GM21423 (cell line): ENCODE measurements around the gene BLTP2.
"Not testable (repeated sequence)": the region's sequence is repeated elsewhere in the genome, so short reads cannot be mapped to it uniquely, and the experiment has no call there.

Experiments
- ATAC-seq: cut with Tn5 transposase; IDR thresholded peaks from one replicate; pipeline ENCODE4 v1.9.1; 2021; ENCODE audit warnings: mild to moderate bottlenecking, moderate library complexity; ENCODE audit not compliant: unreplicated experiment

BLTP2 gene

GRCh38 chr17:28644787-28645575, at the start of gene BLTP2:
BLTP2 (minus strand) TSS chr17:28645158; CDS start chr17:28645056, 102 bp downstream.
- ATAC-seq, result peak; percentile 86

- no peak for ATAC-seq
Observed at GRCh38 chr17:28693869-28694268, 48.9 kb upstream of the BLTP2 start.

- ATAC-seq, result no peak
Observed at GRCh38 chr17:28689011-28689410, 44.1 kb upstream of the BLTP2 start.

GRCh38 chr17:28688481-28688880, 43.5 kb upstream of the BLTP2 start:
- ATAC-seq, result no peak

DNA sequence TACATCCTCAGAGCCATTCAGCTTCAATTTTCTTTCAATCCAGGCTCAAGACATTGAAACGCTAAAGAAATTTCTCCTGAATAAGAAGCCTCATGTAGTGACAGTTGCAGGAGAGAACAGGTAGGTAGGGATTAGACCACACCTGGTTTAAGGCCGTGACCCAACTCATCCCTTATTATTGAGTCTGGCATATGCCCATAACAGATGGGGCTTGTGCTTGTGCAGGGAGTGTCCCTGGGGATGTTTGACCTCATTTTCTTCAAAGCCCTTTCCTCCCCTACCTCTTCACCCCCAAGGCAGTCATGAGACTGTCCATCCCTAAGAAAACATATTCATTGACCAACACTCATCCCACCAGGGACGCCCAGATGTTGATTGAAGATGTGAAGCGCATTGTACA, 41.3 kb upstream of the BLTP2 start:
- no peak for ATAC-seq

GRCh38 chr17:28685366-28685765, 40.4 kb upstream of the BLTP2 start:
- ATAC-seq, result no peak

DNA sequence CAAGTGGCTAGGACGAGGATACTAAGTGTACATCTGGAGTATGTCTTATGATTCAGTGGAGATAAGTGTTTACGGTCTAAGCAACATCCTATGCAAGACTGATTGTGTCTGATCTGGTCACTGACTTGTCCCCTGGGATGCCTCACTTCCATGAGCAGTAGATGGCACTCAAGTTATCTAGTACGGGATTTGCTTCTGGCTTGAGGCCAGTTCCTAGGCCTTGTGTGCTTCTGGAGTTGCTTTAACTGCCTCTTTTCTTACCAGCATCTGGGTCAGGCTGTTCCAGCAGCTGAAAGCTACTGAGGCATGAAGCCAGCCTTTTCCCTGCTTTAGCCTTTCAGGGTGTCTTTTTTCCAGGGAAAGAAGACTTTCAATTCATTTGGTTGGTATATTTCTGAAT, 40.0 kb upstream of the BLTP2 start:
- ATAC-seq, result no peak

DNA sequence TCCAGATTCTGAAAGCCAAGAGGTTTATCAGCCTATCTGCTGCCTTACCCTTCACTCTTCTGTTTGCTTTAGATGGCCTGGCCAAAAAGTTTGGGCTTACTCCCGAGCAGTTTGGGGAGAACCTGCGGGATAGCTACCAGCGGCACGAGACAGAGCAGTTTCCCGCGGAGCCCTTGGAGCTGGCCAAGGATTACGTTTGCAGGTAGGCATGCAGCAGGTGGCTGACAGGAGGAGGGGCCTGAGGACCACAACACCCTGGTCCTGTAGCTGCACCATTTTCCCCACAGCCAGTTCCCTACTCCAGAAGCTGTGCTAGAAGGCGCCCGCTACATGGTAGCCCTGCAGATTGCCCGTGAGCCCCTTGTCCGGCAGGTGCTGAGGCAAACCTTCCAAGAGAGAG, 37.7 kb upstream of the BLTP2 start:
- ATAC-seq, result no peak

- no peak for ATAC-seq
Observed at GRCh38 chr17:28675980-28676379, 31.0 kb upstream of the BLTP2 start.

DNA sequence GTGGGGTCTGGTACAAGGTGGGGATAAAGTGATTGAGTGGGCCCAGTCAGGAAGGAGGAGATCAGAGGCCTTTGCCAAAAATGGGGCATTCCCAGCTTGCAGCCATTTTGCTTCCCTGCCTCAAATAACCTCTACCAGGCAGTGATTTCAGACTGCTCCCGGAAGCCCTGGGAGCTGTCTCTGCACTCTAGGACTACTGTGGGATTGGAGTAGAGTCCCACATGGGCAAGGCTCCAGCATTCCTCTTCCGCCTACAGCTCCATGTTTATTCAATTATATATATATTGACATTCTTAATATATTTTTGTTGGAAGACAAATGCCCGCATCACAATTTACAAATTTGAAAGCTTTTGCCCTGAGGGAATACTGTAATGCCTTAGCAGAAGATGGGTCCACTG, 30.5 kb upstream of the BLTP2 start:
- no peak for ATAC-seq

DNA sequence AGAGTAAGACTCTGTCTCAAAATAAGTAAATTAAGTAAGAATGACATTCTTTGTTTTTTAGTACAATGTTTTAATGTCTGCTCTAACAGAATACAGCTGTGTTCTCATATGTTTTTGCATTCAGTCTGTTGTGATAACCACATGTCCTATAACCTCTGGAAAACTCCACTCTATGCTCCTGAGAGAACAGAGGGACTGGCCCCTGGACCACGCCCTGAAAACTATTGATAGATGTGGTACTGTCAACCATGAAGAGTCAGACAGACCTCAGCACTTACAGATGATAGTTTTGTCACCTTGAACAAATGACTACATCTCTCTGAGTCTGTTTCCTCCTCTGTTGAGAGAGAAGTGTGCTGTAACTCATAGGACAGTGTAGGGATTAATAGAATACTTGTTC, 25.0 kb upstream of the BLTP2 start:
- no peak for ATAC-seq

- ATAC-seq, result no peak
Observed at GRCh38 chr17:28667870-28668269, 22.9 kb upstream of the BLTP2 start.

- ATAC-seq, result no peak
Observed at GRCh38 chr17:28665994-28666393, 21.0 kb upstream of the BLTP2 start.

GRCh38 chr17:28663723-28664122, 18.8 kb upstream of the BLTP2 start:
- ATAC-seq, result no peak

DNA sequence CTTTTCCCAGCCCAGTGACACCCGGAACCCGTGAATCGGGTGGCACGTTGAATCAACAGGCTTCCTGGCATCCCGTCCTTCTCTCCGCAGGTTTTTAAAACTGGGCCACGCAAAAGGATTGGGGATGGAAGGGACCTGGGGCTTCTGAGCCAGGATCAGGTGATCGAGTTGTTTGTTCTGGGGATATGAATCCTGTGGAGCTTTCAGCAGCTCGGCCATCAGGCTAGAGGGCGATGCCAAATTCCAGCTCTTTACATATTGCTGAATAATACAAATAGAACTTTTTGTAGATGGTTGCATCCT, 17.5 kb upstream of the BLTP2 start:
- no peak for ATAC-seq

DNA sequence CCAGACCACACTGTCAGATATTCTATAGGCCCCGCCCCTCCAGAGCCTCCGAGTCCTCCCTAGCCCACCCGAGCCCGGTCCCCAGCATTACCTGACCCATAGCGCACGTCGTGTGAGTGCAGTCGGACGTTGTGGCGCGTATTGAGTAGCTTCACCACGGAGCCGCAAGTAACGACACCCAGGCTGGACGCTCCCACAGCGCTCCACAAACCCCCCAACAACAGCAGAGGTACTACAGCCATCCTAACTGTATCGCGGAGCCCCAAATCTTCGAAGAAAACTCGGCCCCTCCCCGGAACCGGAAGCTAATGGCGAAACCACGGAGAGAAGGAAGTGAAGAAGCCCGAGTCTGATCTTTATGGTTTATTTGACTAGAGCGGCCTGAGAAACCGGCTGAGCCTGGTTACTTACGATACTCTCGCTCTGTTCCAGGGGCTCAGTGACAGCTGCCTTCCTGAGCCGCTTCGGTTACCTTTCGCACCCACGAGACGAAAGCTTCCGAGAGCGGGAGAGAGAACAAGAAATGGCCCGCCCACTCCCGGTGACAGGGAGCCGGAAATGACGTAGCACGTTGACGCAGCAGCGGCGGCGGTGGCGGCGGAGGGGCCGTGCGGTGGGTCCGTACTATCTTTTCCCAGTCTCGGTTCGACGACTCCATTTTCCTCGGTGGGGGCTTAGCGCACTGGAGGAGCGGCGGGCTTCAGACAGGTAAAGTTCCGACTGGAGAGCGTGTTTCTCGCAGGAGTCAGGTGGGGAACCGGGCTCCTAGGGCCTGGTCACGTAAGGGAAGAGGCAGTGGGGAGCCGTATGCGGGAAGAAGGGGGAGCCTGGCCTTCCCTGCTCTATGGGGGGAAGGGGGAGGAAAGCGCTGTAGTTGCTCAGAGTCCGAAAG, 16.9 kb upstream of the BLTP2 start, which contains the start of the genes SDF2 and SUPT6H:
Gene SDF2 (minus strand): TSS at position 272 of the 892 bp plus-strand sequence. CDS start 30 bp downstream, at position 242.
Gene SUPT6H (plus strand): TSS at position 571 of the 892 bp plus-strand sequence. CDS start 11,197 bp downstream, outside the sequence.
- peak; percentile 86 for ATAC-seq

DNA sequence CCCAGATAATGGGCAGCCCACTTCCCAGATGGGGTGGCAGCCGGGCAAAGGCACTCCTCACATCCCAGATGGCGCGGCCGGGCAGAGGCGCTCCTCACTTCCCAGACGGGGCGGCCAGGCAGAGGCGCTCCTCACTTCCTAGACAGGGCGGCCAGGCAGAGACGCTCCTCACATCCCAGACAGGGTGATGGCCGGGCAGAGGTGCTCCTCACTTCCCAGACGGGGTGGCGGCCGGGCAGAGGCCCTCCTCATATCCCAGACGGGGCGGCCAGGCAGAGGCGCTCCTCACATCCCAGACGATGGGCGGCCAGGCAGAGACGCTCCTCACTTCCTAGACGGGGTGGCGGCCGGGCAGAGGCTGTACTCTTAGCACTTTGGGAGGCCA, 14.5 kb upstream of the BLTP2 start:
- ATAC-seq, result not testable (repeated sequence)

GRCh38 chr17:28658766-28659496, 14.0 kb upstream of the BLTP2 start:
- ATAC-seq, result not testable (repeated sequence)

- not testable (repeated sequence) for ATAC-seq
Observed at GRCh38 chr17:28658342-28658741, 13.4 kb upstream of the BLTP2 start.

GRCh38 chr17:28657756-28658155, 12.8 kb upstream of the BLTP2 start:
- ATAC-seq, result no peak

DNA sequence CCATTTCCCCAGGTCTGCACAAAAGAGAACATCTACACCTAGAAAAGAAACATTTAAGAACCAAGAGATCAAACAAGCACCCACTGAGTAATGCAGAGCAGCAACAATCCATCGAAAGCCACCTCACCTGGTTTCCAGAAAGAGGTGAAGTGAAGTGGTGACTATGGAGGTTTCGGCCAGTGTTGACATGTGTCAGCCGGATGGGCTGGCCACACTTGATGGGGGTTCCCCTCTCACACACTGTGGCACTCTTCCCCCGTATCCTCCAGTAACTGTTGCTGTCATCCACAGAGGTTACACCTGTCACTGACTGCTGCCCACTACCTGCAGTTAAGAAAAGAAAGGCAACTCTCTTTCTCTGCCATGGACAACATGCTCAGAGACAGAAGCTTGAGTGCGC, 10.2 kb upstream of the BLTP2 start:
- no peak for ATAC-seq
